IPS-15b (cell line): Measurements from ENCODE around the gene B4GALT5.

Experiments used
- H3K27me3 ChIP-seq: one replicate; pipeline ENCODE4 v1.6.1; 2013; ENCODE audit warnings: low read length; ENCODE audit not compliant: control insufficient read depth, insufficient read depth
- H3K36me3 ChIP-seq: one replicate; pipeline ENCODE4 v1.6.1; 2013; ENCODE audit warnings: low read length; ENCODE audit not compliant: control insufficient read depth, insufficient read depth
- H3K4me1 ChIP-seq: one replicate; pipeline ENCODE4 v1.6.1; 2013; ENCODE audit warnings: mild to moderate bottlenecking, low read length; ENCODE audit not compliant: control insufficient read depth, insufficient read depth
- H3K4me3 ChIP-seq: one replicate; pipeline ENCODE4 v1.5.1; 2013; ENCODE audit warnings: low read depth, low read length
- H3K9ac ChIP-seq: one replicate; pipeline ENCODE4 v1.6.1; 2013; ENCODE audit warnings: low read depth, mild to moderate bottlenecking, low read length
- H3K9me3 ChIP-seq: one replicate; pipeline ENCODE4 v1.6.1; 2013; ENCODE audit warnings: mild to moderate bottlenecking, low read length; ENCODE audit not compliant: control insufficient read depth, insufficient read depth

The B4GALT5 gene

GRCh38 chr20:49590163-49591017 is 123.3 kb downstream of the B4GALT5 start:
- Histone ChIP-seq H3K4me1 (no peaks in the 10 kb centered on the region), H3K36me3 (no peaks in the 10 kb centered on the region), H3K4me3 (no peak overlapping the region), H3K27me3 (no peaks in the 10 kb centered on the region), H3K9me3 (no peaks in the 10 kb centered on the region), H3K9ac (no peak overlapping the region)

GRCh38 chr20:49589747-49590146 is 123.9 kb downstream of the B4GALT5 start:
- H3K9me3 ChIP-seq: no peaks in the 10 kb centered on the region
- no peak overlapping the region for H3K9ac ChIP-seq
- no peaks in the 10 kb centered on the region for H3K36me3 ChIP-seq
- H3K4me1 ChIP-seq: no peaks in the 10 kb centered on the region
- no peaks in the 10 kb centered on the region for H3K27me3 ChIP-seq
- H3K4me3 ChIP-seq: no peak overlapping the region

- H3K4me1 ChIP-seq: no peaks in the 10 kb centered on the region
- no peak overlapping the region for H3K9ac ChIP-seq
Measured at GRCh38 chr20:49587111-49587570, 126.5 kb downstream of the B4GALT5 start.

GRCh38 chr20:49585585-49586245 is 128.0 kb downstream of the B4GALT5 start:
- Histone ChIP-seq H3K4me3 (no peak overlapping the region), H3K36me3 (no peaks in the 10 kb centered on the region), H3K9me3 (no peaks in the 10 kb centered on the region), H3K27me3 (no peaks in the 10 kb centered on the region), H3K9ac (no peak overlapping the region), H3K4me1 (no peaks in the 10 kb centered on the region)

More at GRCh38 chr20:49587111-49587570, 126.5 kb downstream of the B4GALT5 start:
- Histone ChIP-seq H3K36me3 (no peaks in the 10 kb centered on the region), H3K27me3 (no peaks in the 10 kb centered on the region), H3K9me3 (no peaks in the 10 kb centered on the region), H3K4me3 (no peak overlapping the region)

GRCh38 chr20:49584418-49585382 is 129.0 kb downstream of the B4GALT5 start:
- Histone ChIP-seq H3K9me3 (no peaks in the 10 kb centered on the region), H3K27me3 (no peaks in the 10 kb centered on the region), H3K4me1 (peaks cover 3% of the 10 kb centered on the region)

GRCh38 chr20:49583669-49584417 is 129.8 kb downstream of the B4GALT5 start:
- H3K4me1 ChIP-seq: peaks cover 3% of the 10 kb centered on the region
- no peaks in the 10 kb centered on the region for H3K27me3 ChIP-seq
- H3K36me3 ChIP-seq: no peaks in the 10 kb centered on the region
- H3K9ac ChIP-seq: no peak overlapping the region
- no peaks in the 10 kb centered on the region for H3K9me3 ChIP-seq
- H3K4me3 ChIP-seq: no peak overlapping the region

More at GRCh38 chr20:49584418-49585382, 129.0 kb downstream of the B4GALT5 start:
- Histone ChIP-seq H3K9ac (no peak overlapping the region), H3K36me3 (no peaks in the 10 kb centered on the region), H3K4me3 (no peak overlapping the region)

GRCh38 chr20:49583343-49583668 is 130.4 kb downstream of the B4GALT5 start:
- H3K27me3 ChIP-seq: no peaks in the 10 kb centered on the region
- peaks cover 3% of the 10 kb centered on the region for H3K4me1 ChIP-seq
- no peak overlapping the region for H3K4me3 ChIP-seq
- H3K36me3 ChIP-seq: no peaks in the 10 kb centered on the region
- H3K9me3 ChIP-seq: no peaks in the 10 kb centered on the region
- no peak overlapping the region for H3K9ac ChIP-seq
